Vagina (tissue), 2 donors: ENCODE results near the gene PCDHB12.

ENCODE experiments used
- CTCF ChIP-seq, 3 experiments: fragments of 450-650 bp in 2 of 3; fragments of 200-600 bp in 1 of 3; sonication (generic) in 1 of 3; IDR thresholded peaks; one replicate each; pipeline ENCODE4 v1.5.1; 2017 to 2019; ENCODE audit warnings: antibody characterized with exemption in 3 of 3, mild to moderate bottlenecking in 2 of 3, moderate library complexity in 2 of 3
- POLR2A ChIP-seq, 2 donors: fragments of 450-650 bp; IDR thresholded peaks; one replicate each; pipeline ENCODE4 v1.6.1; 2017; ENCODE audit warnings: antibody characterized with exemption in 2 of 2, mild to moderate bottlenecking in 2 of 2, moderate library complexity in 2 of 2
- POLR2AphosphoS5 ChIP-seq, 2 donors: sonication (generic); formaldehyde crosslinking; IDR thresholded peaks; one replicate each; pipeline ENCODE4 v1.9.0; 2017; ENCODE audit warnings: antibody characterized with exemption in 2 of 2, mild to moderate bottlenecking in 2 of 2, low read depth in 1 of 2; ENCODE audit not compliant: insufficient read depth in 1 of 2

- TF ChIP-seq POLR2AphosphoS5 (IDR thresholded peaks at IDR 0.05; ENCODE audit: insufficient read depth in 1 of 2, low read depth in 1 of 2) (no peak), CTCF (IDR thresholded peaks at IDR 0.05) (no peak), POLR2A (IDR thresholded peaks at IDR 0.05) (no peak)
Observed at GRCh38 chr5:141196363-141196762, 12.2 kb upstream of the PCDHB12 start.
